GM12878 (cell line): Measurements from ENCODE around the gene P3H2. TPM values are rescaled to one million over a fixed set of nuclear protein-coding genes. Genes with fewer than 3 reads are reported as not detected.

Experiments used
- ATAC-seq: fragments of 200-7000 bp; cut with Tn5 transposase; 3 replicates; pipeline ENCODE4 v1.9.1; 2020; ENCODE audit warnings: mild to moderate bottlenecking, moderate library complexity
- BruUV-seq: library from RNA; stranded (reverse); fragments of 400-500 nt; replicated peaks from 2 replicates; lab custom pipeline; 2021; lab: Mats Ljungman, UMichigan
- CTCF ChIA-PET: fragments of 300-600 bp; sonication (Branson Sonifier 250); formaldehyde crosslinking; extraction: SDS; loops from one replicate; lab custom pipeline; 2021; ENCODE audit warnings: inconsistent platforms; lab: Yijun Ruan, JAX
- POLR2A ChIA-PET: fragments of 350-600 bp; formaldehyde crosslinking; extraction: SDS; loops from one replicate; lab custom pipeline; 2021; ENCODE audit warnings: inconsistent platforms; lab: Charles Lee
- RAD21 ChIA-PET: fragments of 300-600 bp; sonication (Branson Sonifier 250); formaldehyde crosslinking; loops from one replicate; lab custom pipeline; 2023; ENCODE audit warnings: antibody characterized with exemption; ENCODE audit not compliant: unreplicated experiment; lab: Charles Lee
- SMC1A ChIA-PET: fragments of 300-600 bp; sonication (Branson Sonifier 250); formaldehyde crosslinking; loops from one replicate; lab custom pipeline; 2023; ENCODE audit not compliant: unreplicated experiment, uncharacterized antibody; lab: Charles Lee
- DNase-seq: peaks from one replicate; pipeline ENCODE4 v3.0.0-alpha.2; 2011; ENCODE audit warnings: low read depth, low spot score
- FAIRE-seq: peaks from 3 replicates; lab custom pipeline; 2011; peaks lifted over from hg19 to GRCh38; lab: Jason Lieb, UNC
- H2AFZ ChIP-seq: 2 replicates; pipeline ENCODE4 v1.6.0; 2011; ENCODE audit warnings: low read depth, low read length, control low read depth; ENCODE audit not compliant: control insufficient read depth
- H3K27ac ChIP-seq: 2 replicates; pipeline ENCODE4 v1.5.1; 2011; ENCODE audit warnings: control low read depth; ENCODE audit not compliant: control insufficient read depth, insufficient read depth
- H3K27me3 ChIP-seq, 2 experiments: replicated peaks in 1 of 2; 2 replicates each; pipeline versions ENCODE4 v1.6.0 to v1.6.1; 2011; ENCODE audit warnings: low read length in 1 of 2; ENCODE audit not compliant: control insufficient read depth in 2 of 2, insufficient read depth in 2 of 2
- H3K36me3 ChIP-seq, 2 experiments: 2 replicates each; pipeline ENCODE4 v1.5.1; 2011; ENCODE audit warnings: low read length in 1 of 2; ENCODE audit not compliant: control insufficient read depth in 2 of 2, insufficient read depth in 2 of 2
- H3K4me1 ChIP-seq: 2 replicates; pipeline ENCODE4 v1.6.1; 2011; ENCODE audit warnings: mild to moderate bottlenecking, low read length, moderate library complexity, mixed read lengths; ENCODE audit not compliant: control insufficient read depth, insufficient read depth
- H3K4me2 ChIP-seq: 2 replicates; pipeline ENCODE4 v1.6.0; 2011; ENCODE audit warnings: control low read depth; ENCODE audit not compliant: control insufficient read depth, insufficient read depth
- H3K4me3 ChIP-seq: fragments of 200-600 bp; sonication (generic); 2 replicates; pipeline ENCODE4 v1.5.1; 2016
- H3K79me2 ChIP-seq: 2 replicates; pipeline ENCODE4 v1.6.0; 2011; ENCODE audit warnings: low read length; ENCODE audit not compliant: control insufficient read depth, insufficient read depth
- H3K9ac ChIP-seq: 2 replicates; pipeline ENCODE4 v1.8.0; 2011; ENCODE audit warnings: low read length, control low read depth, mixed read lengths; ENCODE audit not compliant: control insufficient read depth, insufficient read depth
- H3K9me3 ChIP-seq: replicated peaks from 3 replicates; pipeline ENCODE4 v1.5.1; 2011; ENCODE audit warnings: mild to moderate bottlenecking, low read length; ENCODE audit not compliant: control insufficient read depth, insufficient read depth
- H4K20me1 ChIP-seq: 2 replicates; pipeline ENCODE4 v1.6.0; 2011; ENCODE audit not compliant: control insufficient read depth, insufficient read depth
- BHLHE40 ChIP-seq, 2 experiments: fragments of 450-650 bp in 1 of 2; IDR thresholded peaks; 2 replicates each; pipeline ENCODE4 v1.6.1; 2011 to 2017; ENCODE audit warnings: low read depth in 2 of 2, borderline replicate concordance in 1 of 2, improper control_type of control experiment in 1 of 2, low read length in 1 of 2, mild to moderate bottlenecking in 1 of 2
- CBX5 ChIP-seq: sonication (generic); IDR thresholded peaks from 2 replicates; pipeline ENCODE4 v1.6.1; 2016; ENCODE audit warnings: low read depth, moderate library complexity, mild to moderate bottlenecking, inconsistent platforms
- CREB1 ChIP-seq: IDR thresholded peaks from 2 replicates; pipeline ENCODE4 v1.6.1; 2012; ENCODE audit warnings: low read depth, mild to moderate bottlenecking, inconsistent platforms
- EGR1 ChIP-seq, 2 experiments: IDR thresholded peaks; 1 replicate in 1 of 2; 2 replicates in 1 of 2; pipeline ENCODE4 v1.6.1; 2011 to 2012; ENCODE audit warnings: low read depth in 2 of 2, low read length in 2 of 2, borderline replicate concordance in 1 of 2, mild to moderate bottlenecking in 1 of 2, moderate library complexity in 1 of 2
- ETV6 ChIP-seq, 2 experiments: fragments of 450-650 bp in 1 of 2; IDR thresholded peaks in 1 of 2; conservative IDR thresholded peaks in 1 of 2; 2 replicates each; pipeline ENCODE4 v1.6.1; 2014; ENCODE audit warnings: antibody characterized with exemption in 1 of 2, borderline replicate concordance in 1 of 2, low read depth in 1 of 2, mild to moderate bottlenecking in 1 of 2, moderate library complexity in 1 of 2
- HCFC1 ChIP-seq: fragments of 150-350 bp; IDR thresholded peaks from 2 replicates; pipeline ENCODE4 v1.6.1; 2014; ENCODE audit warnings: low read length
- HDGF ChIP-seq: fragments of 450-650 bp; IDR thresholded peaks from 2 replicates; pipeline ENCODE4 v1.6.1; 2016; ENCODE audit warnings: antibody characterized with exemption
- IKZF2 ChIP-seq, 2 experiments: fragments of 450-650 bp; IDR thresholded peaks; 2 replicates each; pipeline ENCODE4 v1.6.1; 2017; ENCODE audit warnings: mild to moderate bottlenecking in 2 of 2, moderate library complexity in 2 of 2
- IRF4 ChIP-seq: IDR thresholded peaks from 2 replicates; pipeline ENCODE4 v1.6.1; 2011; ENCODE audit warnings: low read depth, low read length
- MEF2B ChIP-seq: fragments of 450-650 bp; IDR thresholded peaks from 2 replicates; pipeline ENCODE4 v1.6.1; 2018; ENCODE audit warnings: mild to moderate bottlenecking, moderate library complexity; ENCODE audit not compliant: partially characterized antibody, poor library complexity, severe bottlenecking
- MTA2 ChIP-seq: fragments of 450-650 bp; IDR thresholded peaks from 2 replicates; pipeline ENCODE4 v1.6.1; 2016; ENCODE audit warnings: low read depth, mild to moderate bottlenecking, moderate library complexity
- NFIC ChIP-seq: IDR thresholded peaks from 2 replicates; pipeline ENCODE4 v1.6.1; 2012; ENCODE audit warnings: low read depth, mild to moderate bottlenecking, inconsistent platforms, low read length, moderate library complexity
- PBX3 ChIP-seq: IDR thresholded peaks from 2 replicates; pipeline ENCODE4 v1.6.1; 2011; ENCODE audit warnings: mild to moderate bottlenecking, low read depth, low read length, moderate library complexity; ENCODE audit not compliant: insufficient replicate concordance
- POLR2AphosphoS5 ChIP-seq: IDR thresholded peaks from 2 replicates; pipeline ENCODE4 v1.6.1; 2011; ENCODE audit warnings: mild to moderate bottlenecking, low read length, inconsistent platforms
- SIX5 ChIP-seq: IDR thresholded peaks from 2 replicates; pipeline ENCODE4 v1.6.1; 2011; ENCODE audit warnings: mild to moderate bottlenecking, low read depth, low read length, moderate library complexity; ENCODE audit not compliant: severe bottlenecking
- SRF ChIP-seq, 2 experiments: IDR thresholded peaks; 2 replicates each; pipeline ENCODE4 v1.6.1; 2011; ENCODE audit warnings: low read depth in 2 of 2, low read length in 2 of 2, mild to moderate bottlenecking in 1 of 2, moderate library complexity in 1 of 2
- SUPT20H ChIP-seq: IDR thresholded peaks from 2 replicates; pipeline ENCODE4 v1.6.1; 2011; ENCODE audit warnings: low read depth, mild to moderate bottlenecking, low read length, moderate library complexity, borderline replicate concordance; ENCODE audit not compliant: control insufficient read depth
- TCF12 ChIP-seq: IDR thresholded peaks from 2 replicates; pipeline ENCODE4 v1.6.1; 2011; ENCODE audit warnings: low read depth, mild to moderate bottlenecking, low read length
- ZNF622 ChIP-seq: fragments of 450-650 bp; IDR thresholded peaks from 2 replicates; pipeline ENCODE4 v1.6.1; 2017; ENCODE audit warnings: mild to moderate bottlenecking, inconsistent platforms
- WGBS: methylation state at CpG from one replicate; pipeline ENCODE4 v1.1.6; 2016; ENCODE audit warnings: low lambda C conversion rate; ENCODE audit not compliant: insufficient replicate concordance, insufficient coverage; ENCODE audit errors: missing lambda C conversion rate; 5-methylcytosine and 5-hydroxymethylcytosine counted together
- in situ Hi-C: fragments of 300-500 bp; cut with MboI; formaldehyde crosslinking; loops from 9 replicates; pipeline ENCODE4 v1.14.3; 2018; ENCODE audit warnings: mixed read lengths
- intact Hi-C: fragments of 100-400 bp; cut with micrococcal nuclease; formaldehyde crosslinking; loops from one replicate; pipeline ENCODE4 v1.14.2; 2022; ENCODE audit not compliant: unreplicated experiment
- polyA plus RNA-seq, 11 experiments: library from polyadenylated mRNA; depleted of rRNA in 4 of 11; unstranded in 6 of 11; stranded (reverse) in 5 of 11; fragments of >200 nt; fragmentation: Nextera tagmentation in 4 of 11; fragmentation: Illumina TruSeq in 1 of 11; extraction: Ambion mirVana in 4 of 11; extraction: Trizol in 1 of 11; gene quantifications; 1 replicate in 1 of 11; 2 replicates in 10 of 11; pipeline versions ENCODE4 v1.2.1 to v1.2.3, GENCODE V29; 2011 to 2016; ENCODE audit warnings: inconsistent platforms in 2 of 11, missing spikeins in 2 of 11, low read depth in 1 of 11
- total RNA-seq, 4 experiments: library from RNA; depleted of rRNA in 3 of 4; stranded (reverse); fragments of >200 nt in 3 of 4; fragmentation: Illumina TruSeq in 1 of 4; extraction: Trizol in 1 of 4; gene quantifications; 2 replicates each; pipeline versions ENCODE4 v1.2.1 to v1.2.3, GENCODE V29; 2013 to 2021
- TF ChIP-seq, protein P1 (sequence below): fragments of 450-650 bp; conservative IDR thresholded peaks from 2 replicates; pipeline ENCODE4 v1.6.1; 2017; ENCODE audit warnings: mild to moderate bottlenecking, moderate library complexity

Gene P3H2
- total and polyA plus RNA-seq, 10 of the 15 experiments (the other 5 are each of a cell fraction or from before 2014, with no cell fraction given), result 27.0 to 97.6 (median 83.2) TPM

DNA sequence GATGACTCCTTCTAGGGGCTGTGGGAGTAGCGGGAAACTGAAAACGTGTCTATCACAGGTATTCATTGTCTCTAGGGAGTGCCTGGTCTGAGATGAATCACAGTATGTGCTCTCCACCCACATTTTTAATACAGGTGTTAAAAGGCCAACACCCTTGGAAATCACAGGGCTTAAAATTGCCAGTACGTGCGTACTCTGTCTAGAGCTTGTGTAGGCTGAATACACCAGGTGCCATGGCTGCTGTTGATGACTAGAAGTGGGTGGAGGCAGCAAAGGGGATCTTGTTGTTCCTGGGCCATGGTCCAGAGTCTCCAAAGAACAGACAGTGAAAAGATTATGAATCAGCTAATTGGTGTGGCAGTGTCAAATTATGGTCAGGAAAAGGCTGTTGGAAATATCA is 35.1 kb upstream of the P3H2 start:
- 11% methylated on average over 4 of the region's 4 CpGs for WGBS
- intact Hi-C loops, result no loop called here
- H3K36me3 ChIP-seq, result no peaks in the 10 kb centered on the region
- H3K9me3 ChIP-seq, result no peaks in the 10 kb centered on the region
- ATAC-seq, result peak; percentile 58
- ChIA-PET POLR2A (interaction anchor here (0.9 kb wide), 1 partner anchor 33 kb away, joined by 3 read pairs; no protein-coding TSS in a partner anchor), RAD21 (interaction anchor here (0.6 to 1.6 kb wide), 2 partner anchors 30 to 38 kb away, joined by 3 to 4 read pairs; no protein-coding TSS in a partner anchor), CTCF (no interaction called here), SMC1A (interaction anchor here (0.9 to 4.5 kb wide), 3 partner anchors 13 to 39 kb away, joined by 3 to 23 read pairs (median 4); no protein-coding TSS in a partner anchor)
- no peak overlapping the region for H3K27ac ChIP-seq
- no peak overlapping the region for H3K4me2 ChIP-seq
- no peaks in the 10 kb centered on the region for H4K20me1 ChIP-seq
- no peak for DNase-seq
- no peaks in the 10 kb centered on the region for H3K79me2 ChIP-seq
- H2AFZ ChIP-seq, result no peak overlapping the region
- in situ Hi-C loops, result no loop called here
- H3K27me3 ChIP-seq, result no peaks in the 10 kb centered on the region
- no peak overlapping the region for H3K9ac ChIP-seq
- BruUV-seq, result no TSS peak
- H3K4me3 ChIP-seq, result no peak overlapping the region
- H3K4me1 ChIP-seq, result no peaks in the 10 kb centered on the region
- no peak for FAIRE-seq
- TF ChIP-seq ETV6 (conservative IDR thresholded peaks at IDR 0.05 in 1 of 2, IDR thresholded peaks at IDR 0.05 in 1 of 2; ENCODE audit: borderline replicate concordance in 1 of 2, low read depth in 1 of 2), result no peak
- no peak for TF ChIP-seq EGR1 (IDR thresholded peaks at IDR 0.05; ENCODE audit: borderline replicate concordance in 1 of 2, low read depth in 2 of 2, low read length in 2 of 2)
- TF ChIP-seq HCFC1, result no peak
- no peak for TF ChIP-seq IRF4
- no peak for TF ChIP-seq CBX5
- TF ChIP-seq SUPT20H, result no peak
- peak in 1 of 2 experiments; percentile 49; a peak in 2 of 4 replicates for TF ChIP-seq BHLHE40 (IDR thresholded peaks at IDR 0.05; ENCODE audit: borderline replicate concordance in 1 of 2, low read depth in 2 of 2, low read length in 1 of 2)
- TF ChIP-seq PBX3, result no peak
- TF ChIP-seq NFIC, result no peak
- peak; percentile 66 for TF ChIP-seq MEF2B
- TF ChIP-seq HDGF, result no peak
- TF ChIP-seq, protein P1, sequence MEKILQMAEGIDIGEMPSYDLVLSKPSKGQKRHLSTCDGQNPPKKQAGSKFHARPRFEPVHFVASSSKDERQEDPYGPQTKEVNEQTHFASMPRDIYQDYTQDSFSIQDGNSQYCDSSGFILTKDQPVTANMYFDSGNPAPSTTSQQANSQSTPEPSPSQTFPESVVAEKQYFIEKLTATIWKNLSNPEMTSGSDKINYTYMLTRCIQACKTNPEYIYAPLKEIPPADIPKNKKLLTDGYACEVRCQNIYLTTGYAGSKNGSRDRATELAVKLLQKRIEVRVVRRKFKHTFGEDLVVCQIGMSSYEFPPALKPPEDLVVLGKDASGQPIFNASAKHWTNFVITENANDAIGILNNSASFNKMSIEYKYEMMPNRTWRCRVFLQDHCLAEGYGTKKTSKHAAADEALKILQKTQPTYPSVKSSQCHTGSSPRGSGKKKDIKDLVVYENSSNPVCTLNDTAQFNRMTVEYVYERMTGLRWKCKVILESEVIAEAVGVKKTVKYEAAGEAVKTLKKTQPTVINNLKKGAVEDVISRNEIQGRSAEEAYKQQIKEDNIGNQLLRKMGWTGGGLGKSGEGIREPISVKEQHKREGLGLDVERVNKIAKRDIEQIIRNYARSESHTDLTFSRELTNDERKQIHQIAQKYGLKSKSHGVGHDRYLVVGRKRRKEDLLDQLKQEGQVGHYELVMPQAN, result no peak
- no peak for TF ChIP-seq ZNF622
- TF ChIP-seq TCF12, result no peak
- no peak for TF ChIP-seq POLR2AphosphoS5
- TF ChIP-seq IKZF2 (IDR thresholded peaks at IDR 0.05), result no peak
- TF ChIP-seq SRF (IDR thresholded peaks at IDR 0.05; ENCODE audit: low read depth in 2 of 2, low read length in 2 of 2), result no peak
- TF ChIP-seq MTA2, result peak; percentile 16; the same call in 1 of the 2 replicates
- no peak for TF ChIP-seq CREB1
- no peak for TF ChIP-seq SIX5
